ENCODE data around the gene CD40.
"Not testable (repeated sequence)": the region's sequence is repeated elsewhere in the genome, so short reads cannot be mapped to it uniquely, and the experiment has no call there.

Gene CD40

DNA sequence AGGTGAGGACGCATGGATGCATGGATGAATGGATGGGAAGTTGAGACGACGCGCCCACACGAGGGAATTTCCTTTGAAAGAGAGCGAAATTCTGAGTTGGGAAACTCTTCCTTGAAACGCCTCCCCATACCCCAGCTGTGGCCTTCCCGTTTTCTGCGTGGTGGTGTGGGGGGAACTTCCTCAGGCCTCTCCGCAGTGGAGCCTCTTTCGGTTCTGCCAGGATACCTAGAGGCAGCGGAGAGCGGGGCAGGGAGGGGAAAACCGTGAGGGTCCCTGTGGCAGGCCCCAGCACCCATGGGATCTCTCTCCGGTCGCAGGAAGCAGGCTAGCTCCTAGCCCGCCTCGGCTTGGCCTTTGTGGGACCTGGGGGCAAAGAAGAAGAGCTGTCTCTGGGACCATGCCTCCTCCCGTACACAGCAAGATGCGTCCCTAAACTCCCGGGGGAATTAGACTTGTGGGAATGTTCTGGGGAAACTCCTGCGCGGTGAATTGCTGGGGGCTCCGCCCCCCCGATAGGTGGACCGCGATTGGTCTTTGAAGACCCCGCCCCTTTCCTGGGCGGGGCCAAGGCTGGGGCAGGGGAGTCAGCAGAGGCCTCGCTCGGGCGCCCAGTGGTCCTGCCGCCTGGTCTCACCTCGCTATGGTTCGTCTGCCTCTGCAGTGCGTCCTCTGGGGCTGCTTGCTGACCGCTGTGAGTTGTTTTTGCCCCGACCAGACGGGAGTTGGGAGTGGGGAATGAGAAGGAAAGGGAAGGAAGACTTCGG, at the start of gene CD40:
Gene CD40, plus strand, starts transcription at position 611 of the 764 bp plus-strand sequence. Its CDS starts 30 bp downstream, at position 641.
- DNase-seq (ENCODE audit: low read depth), result peak; percentile 52

DNA sequence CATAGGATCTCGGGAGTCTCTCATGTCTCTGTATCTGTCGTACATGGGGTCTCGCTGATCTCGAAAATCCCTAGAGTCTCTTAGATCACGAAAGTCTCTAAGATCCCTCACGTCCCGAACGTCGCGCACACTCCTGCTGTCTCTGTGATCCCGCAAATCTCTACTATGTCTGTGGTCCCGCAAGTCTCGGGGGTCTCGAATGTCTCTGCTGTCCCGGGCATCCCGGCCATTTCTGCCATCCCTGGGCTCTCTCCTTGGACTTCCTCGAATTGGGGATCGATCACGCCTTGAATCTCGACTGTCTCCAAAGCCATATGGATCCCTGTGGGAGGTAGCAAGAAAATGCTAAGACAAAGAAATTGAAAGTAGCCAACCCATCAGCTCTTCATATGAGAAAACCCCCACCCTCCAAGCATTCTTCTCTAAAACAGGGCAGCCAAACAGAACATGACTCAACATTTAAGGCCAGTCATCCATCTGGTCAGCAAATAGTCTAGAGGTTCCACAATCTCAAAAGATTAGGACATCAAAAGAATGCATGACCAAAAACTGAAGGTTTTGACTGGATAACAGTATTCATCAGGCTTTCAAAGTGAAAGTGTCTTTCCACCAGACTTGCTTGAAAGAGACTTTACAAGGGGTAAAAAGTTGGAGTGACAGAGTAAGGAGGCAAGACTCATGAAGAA, 47.8 kb upstream of the CD40 start:
- no peak for DNase-seq (ENCODE audit: low read depth)

DNA sequence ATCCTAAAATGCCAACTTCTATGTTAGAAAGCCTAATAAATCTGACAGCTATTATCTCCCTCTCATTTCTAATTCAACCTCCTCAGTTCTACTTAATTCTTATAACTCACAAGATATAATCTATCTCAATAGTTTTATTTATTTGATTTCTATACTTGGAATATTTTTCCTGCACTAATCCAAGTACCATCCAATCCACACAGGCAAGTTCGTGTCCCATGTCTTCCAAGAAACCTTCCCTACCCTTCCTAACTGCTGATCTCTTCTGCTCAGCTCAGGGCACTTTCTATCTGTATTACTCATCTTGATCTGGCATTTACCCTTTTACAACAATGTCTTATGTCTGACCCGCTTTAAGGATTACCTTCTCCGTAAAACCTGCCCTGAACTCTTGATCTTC, 46.5 kb upstream of the CD40 start:
- DNase-seq (ENCODE audit: low read depth), result no peak

DNA sequence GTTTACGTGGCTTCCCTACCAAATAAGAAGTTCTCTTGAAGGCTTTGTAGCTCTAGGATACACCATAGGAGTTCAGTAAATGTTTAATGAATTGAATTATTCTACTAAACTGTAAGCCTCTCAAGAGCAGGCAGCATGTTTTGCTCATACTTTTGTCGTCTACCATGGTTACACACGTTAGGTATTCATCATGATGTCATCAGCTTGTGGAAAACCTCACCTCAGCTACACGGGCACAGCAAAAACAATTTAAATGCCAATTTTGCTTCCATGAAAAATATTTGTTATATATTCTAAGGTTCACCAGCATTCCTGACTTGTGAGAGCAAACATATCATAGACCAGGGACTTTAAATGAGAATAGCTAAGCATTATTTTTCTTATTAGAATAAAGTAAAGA, 45.1 kb upstream of the CD40 start:
- no peak for DNase-seq (ENCODE audit: low read depth)

GRCh38 chr20:46073443-46073842, 44.7 kb upstream of the CD40 start:
- no peak for DNase-seq (ENCODE audit: low read depth)

DNA sequence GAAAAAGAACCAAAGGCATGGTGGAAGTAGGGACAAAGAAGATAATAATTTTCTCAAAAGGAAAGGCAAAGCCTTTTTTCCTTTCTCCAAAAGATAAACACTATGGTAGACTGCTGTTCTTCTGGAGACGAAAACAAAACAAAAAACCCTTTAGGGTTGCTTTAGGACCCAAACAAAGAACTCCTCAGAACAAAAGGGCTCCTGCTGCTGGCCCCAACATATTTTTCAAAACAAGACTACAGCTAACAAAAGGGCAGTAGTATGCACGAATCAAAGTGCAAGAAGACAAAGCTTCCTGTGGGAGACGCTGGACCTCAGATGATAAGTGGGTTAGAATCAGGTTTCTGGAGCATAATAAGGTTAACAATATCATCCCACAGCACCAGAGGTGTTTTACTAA, 44.1 kb upstream of the CD40 start:
- no peak for DNase-seq (ENCODE audit: low read depth)

DNA sequence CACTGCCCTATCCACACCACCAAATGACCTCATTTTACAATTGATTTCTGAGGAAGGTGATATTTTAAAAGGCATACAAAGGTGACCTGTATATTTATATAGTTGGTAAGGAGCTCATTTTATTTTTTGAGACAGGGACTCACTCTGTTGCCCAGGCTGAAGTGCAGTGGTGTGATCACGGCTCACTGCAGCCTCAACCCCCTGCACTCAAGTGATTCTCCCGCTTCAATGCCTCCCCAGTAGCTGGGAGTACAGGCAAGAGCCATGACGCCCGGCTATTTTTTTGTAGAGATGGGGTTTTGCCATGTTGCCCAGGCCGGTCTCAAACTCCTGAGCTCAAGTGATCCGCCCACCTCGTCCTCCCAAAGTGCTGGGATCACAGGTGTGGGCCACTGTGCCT, 41.3 kb upstream of the CD40 start:
- DNase-seq (ENCODE audit: low read depth), result no peak

- DNase-seq (ENCODE audit: low read depth), result no peak
Observed at GRCh38 chr20:46077642-46078305, 40.3 kb upstream of the CD40 start.

DNA sequence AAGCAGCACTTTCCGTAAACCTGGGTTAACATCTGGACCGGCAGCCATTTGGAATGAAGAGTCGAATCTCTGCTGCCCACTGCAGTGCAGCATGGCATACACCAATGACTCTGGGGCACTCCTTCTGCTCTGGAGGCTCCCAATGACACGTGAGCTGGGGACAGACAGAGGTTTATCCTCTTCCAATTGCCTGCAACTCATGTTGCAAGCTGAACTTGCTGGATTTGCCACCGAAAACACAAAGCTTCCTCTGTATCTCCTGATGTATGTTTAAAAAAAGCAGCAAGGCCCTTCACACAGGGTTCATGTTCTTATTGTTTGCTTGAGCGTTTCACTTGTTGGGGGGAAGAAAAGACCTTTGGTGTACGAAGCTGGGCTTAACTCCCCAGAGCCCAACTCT, 39.2 kb upstream of the CD40 start:
- DNase-seq (ENCODE audit: low read depth), result no peak

DNA sequence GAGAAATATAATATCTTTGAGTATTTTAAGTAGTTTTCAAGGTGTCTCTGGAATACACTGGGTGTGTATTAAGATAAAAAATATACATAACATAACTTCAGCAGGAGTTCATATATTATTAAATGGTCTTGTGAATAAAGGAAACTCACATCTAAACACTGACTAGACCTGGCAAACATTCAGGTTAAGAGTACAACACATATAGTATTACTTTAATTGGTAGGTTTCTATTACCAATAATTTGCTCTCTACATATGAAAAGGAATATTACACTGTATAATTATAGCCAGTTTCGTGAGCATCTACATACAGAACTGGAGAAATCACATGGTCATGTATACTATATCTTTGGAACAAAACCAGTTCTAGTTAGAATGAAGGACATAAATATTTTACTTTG, 37.0 kb upstream of the CD40 start:
- no peak for DNase-seq (ENCODE audit: low read depth)

- DNase-seq (ENCODE audit: low read depth), result no peak
Observed at GRCh38 chr20:46083101-46083500, 35.0 kb upstream of the CD40 start.

- DNase-seq (ENCODE audit: low read depth), result no peak
Observed at GRCh38 chr20:46083531-46084061, 34.5 kb upstream of the CD40 start.

- DNase-seq (ENCODE audit: low read depth), result no peak
Observed at GRCh38 chr20:46084805-46085178, 33.3 kb upstream of the CD40 start.

DNA sequence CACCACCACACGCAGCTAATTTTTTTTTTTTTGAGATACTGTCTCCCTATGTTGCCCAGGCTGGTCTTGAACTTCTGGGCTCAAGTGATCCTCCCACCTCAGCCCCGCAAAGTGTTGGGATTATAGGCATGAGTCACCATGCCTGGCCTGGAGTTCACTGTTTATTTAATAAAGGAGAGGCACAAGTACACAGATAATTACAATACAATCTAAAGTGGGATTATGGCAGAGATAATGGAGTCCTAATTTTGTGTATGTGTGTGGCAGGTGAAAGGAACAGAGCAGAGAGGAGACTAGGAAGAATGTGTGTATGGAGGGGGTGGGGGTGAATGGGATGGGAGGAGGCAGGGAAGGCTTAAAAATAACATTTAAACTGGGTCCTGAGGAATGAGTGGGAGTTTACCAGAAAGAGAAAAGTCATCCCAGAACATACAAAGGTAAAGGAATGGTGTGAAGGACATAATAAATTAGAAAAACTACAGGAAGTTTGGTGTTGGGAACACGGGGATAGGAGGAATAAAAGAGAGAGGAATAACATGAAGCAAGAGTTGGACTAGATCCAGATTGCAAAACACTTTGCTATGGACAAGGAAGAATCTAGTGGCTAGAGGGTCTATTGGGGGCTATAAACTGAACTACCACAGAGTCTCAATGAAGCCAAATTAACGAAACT, 32.8 kb upstream of the CD40 start:
- no peak for DNase-seq (ENCODE audit: low read depth)

GRCh38 chr20:46087161-46087560, 31.0 kb upstream of the CD40 start:
- no peak for DNase-seq (ENCODE audit: low read depth)

DNA sequence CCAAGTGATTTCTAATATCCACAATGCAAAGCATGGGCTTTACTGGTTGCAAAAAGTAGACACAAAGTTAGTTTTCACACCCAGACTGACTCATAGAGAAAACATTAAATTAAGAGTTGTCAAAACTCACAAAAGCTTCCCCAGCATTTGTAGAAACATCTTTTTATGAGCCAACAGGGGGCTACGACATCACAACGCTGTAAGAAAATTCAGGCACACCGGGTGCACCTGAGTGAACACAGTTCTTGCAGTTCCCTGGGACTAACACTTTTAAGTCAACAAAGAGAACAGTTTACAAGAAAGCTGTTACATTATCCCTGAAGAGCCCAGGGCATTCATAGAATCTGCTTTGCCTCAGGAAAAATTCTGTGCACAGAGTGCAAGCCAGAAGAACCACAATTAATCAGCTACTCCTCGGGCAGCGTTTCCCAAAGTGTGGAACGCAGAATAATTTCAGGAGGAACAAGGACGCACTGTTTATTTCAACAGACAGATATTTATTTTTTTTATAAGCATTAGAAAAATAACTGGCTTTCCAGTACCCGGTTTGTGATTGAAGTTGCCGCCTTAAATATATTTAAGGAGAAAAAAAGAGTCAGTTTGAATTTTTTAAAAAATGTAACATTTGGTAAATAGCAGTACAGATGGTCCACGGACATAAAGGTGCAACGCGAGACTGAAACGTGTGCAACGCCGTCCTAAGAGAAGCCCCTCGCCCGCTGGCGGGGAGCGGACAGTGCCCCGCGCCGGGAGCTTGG, 29.5 kb upstream of the CD40 start:
- DNase-seq (ENCODE audit: low read depth), result no peak

DNA sequence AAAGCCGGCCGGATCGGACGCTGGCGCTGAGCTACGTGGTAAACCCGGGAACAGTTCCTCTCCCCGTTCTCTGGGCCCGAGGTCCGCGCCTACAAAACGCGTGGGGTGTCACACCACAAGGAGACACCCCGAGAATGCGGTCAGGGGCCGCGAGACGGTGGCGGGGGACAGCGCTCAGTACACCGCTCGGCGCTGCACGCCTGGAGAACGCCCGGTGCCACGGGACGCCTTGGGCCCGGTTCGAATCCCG, 29.0 kb upstream of the CD40 start:
- DNase-seq (ENCODE audit: low read depth), result peak; percentile 24

DNA sequence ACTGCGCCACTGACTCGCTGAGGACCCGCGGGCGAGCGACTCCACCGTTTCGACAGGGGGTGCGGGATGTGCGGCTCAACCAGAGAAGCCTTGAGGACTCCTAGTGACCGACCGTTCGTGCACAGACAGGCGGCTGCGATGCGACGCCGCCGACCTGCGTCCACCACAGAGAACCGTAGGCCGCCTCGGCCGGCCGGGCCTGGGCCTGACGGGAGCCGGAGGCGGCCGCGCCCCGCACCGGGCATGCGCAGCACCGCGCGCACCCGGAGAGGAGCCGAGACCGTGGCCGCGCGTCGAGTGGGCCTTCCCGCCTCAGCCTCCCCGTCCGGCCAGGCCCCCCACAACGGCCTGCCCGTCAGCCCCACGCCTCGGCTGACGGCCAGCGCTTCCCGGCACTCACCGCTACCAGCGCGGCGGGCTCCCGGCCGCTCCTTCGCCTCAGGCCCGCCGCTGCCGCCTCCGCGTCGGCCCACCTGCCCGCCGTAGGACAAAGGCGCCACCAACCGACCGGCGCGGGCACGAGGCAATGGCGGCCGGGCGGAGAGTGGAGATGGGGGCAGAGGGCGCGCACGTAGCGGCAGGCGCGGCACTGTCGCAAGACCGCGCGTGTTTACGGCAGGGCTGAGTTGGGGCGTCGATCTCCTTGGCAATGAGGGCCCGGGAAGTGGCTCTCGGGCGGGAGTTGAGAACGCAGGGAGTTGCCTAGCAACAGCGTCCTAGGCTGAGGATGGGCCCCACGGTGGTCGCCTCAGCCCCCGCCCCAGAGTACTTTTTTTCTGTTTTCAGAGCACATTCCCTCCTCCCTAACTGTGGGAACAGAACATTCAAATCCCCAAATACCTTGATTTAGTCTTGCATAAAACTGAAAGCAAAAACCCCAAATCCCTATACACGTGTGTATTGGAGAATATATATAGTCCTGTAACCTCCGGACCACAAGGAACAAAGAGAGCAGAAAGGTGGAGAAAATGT, 28.4 kb upstream of the CD40 start, which contains the start of gene NCOA5:
Gene NCOA5, minus strand, starts transcription at position 546 of the 972 bp plus-strand sequence. CDS start 10,538 bp downstream, outside the sequence.
- peak; percentile 89 for DNase-seq (ENCODE audit: low read depth)

- not testable (repeated sequence) for DNase-seq (ENCODE audit: low read depth)
Observed at GRCh38 chr20:46091622-46092535, 26.2 kb upstream of the CD40 start.
